Neural progenitor cell (in vitro differentiated cells): ENCODE data around the gene SLC1A4. TPM values are rescaled to one million over a fixed set of nuclear protein-coding genes. Genes with fewer than 3 reads are reported as not detected.
A peak's percentile ranks its signal among the peaks of the same experiment; 100 is the strongest.

Source experiments
- DNase-seq: peaks from one replicate; pipeline ENCODE4 v3.0.0-alpha.2; 2016; ENCODE audit warnings: low spot score
- H2AFZ ChIP-seq: fragments of 200-600 bp; sonication (generic); replicated peaks from 2 replicates; pipeline ENCODE4 v1.6.1; 2016; ENCODE audit warnings: antibody characterized with exemption
- H3F3A ChIP-seq: fragments of 200-600 bp; sonication (generic); 2 replicates; pipeline ENCODE4 v1.6.1; 2016; ENCODE audit warnings: antibody characterized with exemption, low read depth
- H3K27ac ChIP-seq: fragments of 200-600 bp; sonication (generic); 2 replicates; pipeline ENCODE4 v1.5.1; 2016; ENCODE audit warnings: mild to moderate bottlenecking
- H3K27me3 ChIP-seq: fragments of 200-600 bp; sonication (generic); 2 replicates; pipeline ENCODE4 v1.6.1; 2016; ENCODE audit warnings: mild to moderate bottlenecking, moderate library complexity
- H3K36me3 ChIP-seq: fragments of 200-600 bp; sonication (generic); 2 replicates; pipeline ENCODE4 v1.5.1; 2016
- H3K4me1 ChIP-seq: fragments of 200-600 bp; sonication (generic); 2 replicates; pipeline ENCODE4 v1.6.1; 2016; ENCODE audit warnings: mixed run types
- H3K4me2 ChIP-seq: fragments of 200-600 bp; sonication (generic); 2 replicates; pipeline ENCODE4 v1.6.1; 2016
- H3K4me3 ChIP-seq: fragments of 200-600 bp; sonication (generic); 2 replicates; pipeline ENCODE4 v1.5.1; 2016
- H3K79me2 ChIP-seq: fragments of 200-600 bp; sonication (generic); 2 replicates; pipeline ENCODE4 v1.6.1; 2016; ENCODE audit warnings: low read depth
- H3K9ac ChIP-seq: fragments of 200-600 bp; sonication (generic); 2 replicates; pipeline ENCODE4 v1.6.1; 2016
- H3K9me3 ChIP-seq: fragments of 200-600 bp; sonication (generic); 2 replicates; pipeline ENCODE4 v1.5.1; 2016; ENCODE audit warnings: low read depth
- H4K20me1 ChIP-seq: fragments of 200-600 bp; sonication (generic); 2 replicates; pipeline ENCODE4 v1.6.1; 2016; ENCODE audit warnings: low read depth
- H3K27ac Mint-ChIP-seq: 3 replicates; pipeline ENCODE4 v1.8.0; 2021; ENCODE audit warnings: mixed read lengths
- H3K27me3 Mint-ChIP-seq: 2 replicates; pipeline ENCODE4 v1.8.0; 2022; ENCODE audit warnings: low read depth, mild to moderate bottlenecking, inconsistent platforms, moderate library complexity, mixed read lengths; ENCODE audit not compliant: insufficient read depth
- H3K36me3 Mint-ChIP-seq: 3 replicates; pipeline ENCODE4 v1.8.0; 2021; ENCODE audit warnings: mixed read lengths
- H3K4me1 Mint-ChIP-seq: 3 replicates; pipeline ENCODE4 v1.8.0; 2021; ENCODE audit warnings: mixed read lengths
- H3K4me3 Mint-ChIP-seq: 3 replicates; pipeline ENCODE4 v1.8.0; 2021; ENCODE audit warnings: mild to moderate bottlenecking, moderate library complexity, mixed read lengths
- H3K9me3 Mint-ChIP-seq: 3 replicates; pipeline ENCODE4 v1.8.0; 2020; ENCODE audit warnings: mixed read lengths
- EZH2 ChIP-seq: fragments of 200-600 bp; sonication (generic); IDR thresholded peaks from 2 replicates; pipeline ENCODE4 v1.6.1; 2017; ENCODE audit warnings: antibody characterized with exemption, mild to moderate bottlenecking, moderate library complexity
- EZH2phosphoT487 ChIP-seq: fragments of 200-600 bp; sonication (generic); IDR thresholded peaks from 2 replicates; pipeline ENCODE4 v1.6.1; 2017; ENCODE audit warnings: antibody characterized with exemption
- total RNA-seq: library from RNA; depleted of rRNA; stranded (reverse); fragments of >200 nt; gene quantifications from 2 replicates; pipeline ENCODE4 v1.2.3, GENCODE V29; 2015; ENCODE audit warnings: low replicate concordance
- TF ChIP-seq, protein P1 (sequence below): fragments of 200-600 bp; sonication (generic); IDR thresholded peaks from 2 replicates; pipeline ENCODE4 v1.5.1; 2017; ENCODE audit warnings: antibody characterized with exemption, mild to moderate bottlenecking

Gene SLC1A4
- total RNA-seq, 1 donor from 2014 or later, result 1.3 TPM

DNA sequence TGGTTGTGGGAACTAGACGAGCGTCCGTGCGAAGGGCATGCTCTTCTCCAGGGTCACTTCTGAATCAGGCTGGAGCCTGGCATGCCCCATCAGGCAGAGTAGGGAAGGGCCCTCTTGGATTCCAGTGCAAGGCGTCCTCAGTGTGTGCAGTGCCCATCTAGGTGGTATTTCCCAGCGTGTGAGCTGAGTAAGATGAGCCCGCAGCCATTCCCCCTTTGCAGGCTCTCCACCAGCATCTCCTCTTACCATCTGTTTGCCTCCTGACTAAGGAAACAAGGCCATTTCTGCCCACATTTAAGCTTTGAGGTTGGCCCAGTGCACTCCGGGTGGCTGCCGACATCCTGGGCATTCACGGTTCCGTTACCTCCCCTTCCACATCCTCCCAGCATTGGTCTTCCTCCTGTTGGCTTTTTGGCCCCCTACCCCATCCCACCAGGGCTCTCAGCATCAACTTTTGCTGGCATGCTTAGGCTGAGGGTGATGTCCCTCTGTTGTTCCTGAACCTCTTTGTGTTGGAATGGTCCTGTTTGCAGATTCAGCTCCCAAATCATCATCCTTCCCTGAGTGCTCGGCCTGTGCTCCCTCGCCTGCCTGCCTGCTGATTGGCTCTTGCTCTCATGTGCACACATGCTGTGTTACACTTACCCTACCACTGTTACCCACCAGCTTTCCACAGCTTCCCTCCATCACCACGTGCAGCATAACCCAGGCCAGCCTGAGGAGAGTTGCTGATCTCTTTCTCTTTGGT, 78.8 kb downstream of the SLC1A4 start:
- Histone ChIP-seq H3K4me2 (no peak overlapping the region), H3K9me3 (no peaks in the 10 kb centered on the region), H3K4me1 (no peaks in the 10 kb centered on the region), H4K20me1 (peaks cover 77% of the 10 kb centered on the region), H3K79me2 (peaks cover 60% of the 10 kb centered on the region), H3K36me3 (no peaks in the 10 kb centered on the region), H2AFZ (no peak overlapping the region), H3F3A (no peaks in the 10 kb centered on the region), H3K4me3 (no peak overlapping the region), H3K27me3 (no peaks in the 10 kb centered on the region), H3K9ac (no peak overlapping the region), H3K27ac (no peak overlapping the region)
- Mint-ChIP-seq H3K36me3 (peaks cover 24% of the 10 kb centered on the region), H3K4me3 (peak overlapping the region; percentile 4), H3K4me1 (peaks cover 18% of the 10 kb centered on the region), H3K27me3 (peaks cover 5% of the 10 kb centered on the region), H3K9me3 (no peaks in the 10 kb centered on the region), H3K27ac (peak overlapping the region; percentile 26)
- DNase-seq, result no peak
- TF ChIP-seq EZH2phosphoT487 (no peak), EZH2 (no peak)
- TF ChIP-seq, protein P1, sequence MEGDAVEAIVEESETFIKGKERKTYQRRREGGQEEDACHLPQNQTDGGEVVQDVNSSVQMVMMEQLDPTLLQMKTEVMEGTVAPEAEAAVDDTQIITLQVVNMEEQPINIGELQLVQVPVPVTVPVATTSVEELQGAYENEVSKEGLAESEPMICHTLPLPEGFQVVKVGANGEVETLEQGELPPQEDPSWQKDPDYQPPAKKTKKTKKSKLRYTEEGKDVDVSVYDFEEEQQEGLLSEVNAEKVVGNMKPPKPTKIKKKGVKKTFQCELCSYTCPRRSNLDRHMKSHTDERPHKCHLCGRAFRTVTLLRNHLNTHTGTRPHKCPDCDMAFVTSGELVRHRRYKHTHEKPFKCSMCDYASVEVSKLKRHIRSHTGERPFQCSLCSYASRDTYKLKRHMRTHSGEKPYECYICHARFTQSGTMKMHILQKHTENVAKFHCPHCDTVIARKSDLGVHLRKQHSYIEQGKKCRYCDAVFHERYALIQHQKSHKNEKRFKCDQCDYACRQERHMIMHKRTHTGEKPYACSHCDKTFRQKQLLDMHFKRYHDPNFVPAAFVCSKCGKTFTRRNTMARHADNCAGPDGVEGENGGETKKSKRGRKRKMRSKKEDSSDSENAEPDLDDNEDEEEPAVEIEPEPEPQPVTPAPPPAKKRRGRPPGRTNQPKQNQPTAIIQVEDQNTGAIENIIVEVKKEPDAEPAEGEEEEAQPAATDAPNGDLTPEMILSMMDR, result no peak

GRCh38 chr2:65069439-65069824, 80.2 kb downstream of the SLC1A4 start:
- peaks cover 62% of the 10 kb centered on the region for H4K20me1 ChIP-seq

DNA sequence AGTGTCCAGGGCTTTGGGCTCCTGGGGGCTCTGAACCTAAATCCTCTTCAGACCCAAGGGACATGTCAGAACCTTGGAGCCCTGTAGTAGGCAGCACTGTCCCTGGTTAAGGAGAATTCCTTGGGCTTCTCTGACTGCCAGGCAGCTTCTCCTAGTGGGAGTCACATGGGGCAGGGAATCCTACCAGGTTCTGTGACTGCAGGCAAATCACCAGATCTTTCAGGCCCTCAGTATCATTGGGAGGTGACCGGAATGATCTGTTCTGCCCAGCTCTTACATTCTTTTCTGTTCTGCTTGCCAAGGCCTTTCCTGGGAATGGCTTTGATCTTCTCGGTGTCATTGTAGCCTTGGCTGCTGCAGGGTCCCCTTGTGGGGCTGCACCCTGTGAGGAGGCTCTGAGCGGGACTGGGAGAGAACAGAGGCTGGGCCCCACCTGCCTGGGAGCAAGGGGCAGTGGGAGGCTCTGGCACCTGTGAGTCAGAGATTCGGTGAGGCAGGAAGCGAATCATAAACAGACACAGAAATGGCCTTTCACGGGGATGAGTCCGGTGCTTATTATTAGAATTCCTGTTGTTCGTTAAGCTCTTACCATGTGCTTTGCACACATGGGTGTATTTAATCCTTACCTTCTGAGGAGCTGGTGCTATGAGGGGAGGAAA, 81.1 kb downstream of the SLC1A4 start:
- no peak for DNase-seq
- no peaks in the 10 kb centered on the region for H3F3A ChIP-seq
- Mint-ChIP-seq H3K4me3 (no peak overlapping the region), H3K36me3 (peaks cover 25% of the 10 kb centered on the region), H3K27me3 (peaks cover 4% of the 10 kb centered on the region), H3K4me1 (peaks cover 9% of the 10 kb centered on the region), H3K27ac (peak overlapping the region; percentile 93), H3K9me3 (no peaks in the 10 kb centered on the region)
- H3K27me3 ChIP-seq, result no peaks in the 10 kb centered on the region
- no peak overlapping the region for H3K27ac ChIP-seq
- no peaks in the 10 kb centered on the region for H3K9me3 ChIP-seq
- peaks cover 37% of the 10 kb centered on the region for H3K79me2 ChIP-seq
- H3K4me3 ChIP-seq, result no peak overlapping the region
- H3K4me2 ChIP-seq, result no peak overlapping the region
- TF ChIP-seq, protein P1, result no peak
- no peak for TF ChIP-seq EZH2phosphoT487
- H2AFZ ChIP-seq, result no peak overlapping the region
- H3K4me1 ChIP-seq, result no peaks in the 10 kb centered on the region
- peaks cover 53% of the 10 kb centered on the region for H4K20me1 ChIP-seq
- no peak overlapping the region for H3K9ac ChIP-seq
- H3K36me3 ChIP-seq, result peaks cover 5% of the 10 kb centered on the region

More at GRCh38 chr2:65069439-65069824, 80.2 kb downstream of the SLC1A4 start:
- no peaks in the 10 kb centered on the region for H3K4me1 ChIP-seq
- no peak for DNase-seq
- no peak overlapping the region for H2AFZ ChIP-seq
- no peak overlapping the region for H3K9ac ChIP-seq
- Mint-ChIP-seq H3K36me3 (peaks cover 25% of the 10 kb centered on the region), H3K27me3 (peaks cover 4% of the 10 kb centered on the region), H3K9me3 (no peaks in the 10 kb centered on the region), H3K4me3 (no peak overlapping the region), H3K4me1 (peaks cover 13% of the 10 kb centered on the region), H3K27ac (no peak overlapping the region)
- no peaks in the 10 kb centered on the region for H3K27me3 ChIP-seq
- no peak overlapping the region for H3K4me2 ChIP-seq
- peaks cover under 1% of the 10 kb centered on the region for H3K36me3 ChIP-seq
- TF ChIP-seq, protein P1, result no peak
- TF ChIP-seq EZH2 (no peak), EZH2phosphoT487 (no peak)
- H3K4me3 ChIP-seq, result no peak overlapping the region
- H3F3A ChIP-seq, result no peaks in the 10 kb centered on the region
- no peak overlapping the region for H3K27ac ChIP-seq
- H3K79me2 ChIP-seq, result peaks cover 46% of the 10 kb centered on the region
- no peaks in the 10 kb centered on the region for H3K9me3 ChIP-seq
